Osteoblast (primary cell): Measurements from ENCODE around the gene VPS13A. TPM values are rescaled to one million over a fixed set of nuclear protein-coding genes. Genes with fewer than 3 reads are reported as not detected.
A peak's percentile ranks its signal among the peaks of the same experiment; 100 is the strongest.

ENCODE experiments used
- DNase-seq: peaks from one replicate; pipeline ENCODE4 v3.0.0; 2011; ENCODE audit warnings: low spot score, mixed read lengths; ENCODE audit not compliant: insufficient read length; ENCODE audit errors: missing footprints
- H2AFZ ChIP-seq: 2 replicates; pipeline ENCODE4 v1.6.0; 2011; ENCODE audit warnings: mild to moderate bottlenecking, low read length
- H3K27ac ChIP-seq: 2 replicates; pipeline ENCODE4 v1.5.1; 2011; ENCODE audit warnings: mild to moderate bottlenecking, low read depth, low read length, moderate library complexity
- H3K27me3 ChIP-seq: 2 replicates; pipeline ENCODE4 v1.6.0; 2012; ENCODE audit warnings: mild to moderate bottlenecking, control low read depth, inconsistent platforms, low read length, moderate library complexity; ENCODE audit not compliant: insufficient read depth
- H3K36me3 ChIP-seq: 2 replicates; pipeline ENCODE4 v1.5.1; 2011; ENCODE audit warnings: mild to moderate bottlenecking, low read length, control low read depth, moderate library complexity; ENCODE audit not compliant: insufficient read depth
- H3K4me1 ChIP-seq: 2 replicates; pipeline ENCODE4 v1.5.1; 2011; ENCODE audit warnings: mild to moderate bottlenecking, low read length, control low read depth, moderate library complexity; ENCODE audit not compliant: insufficient read depth
- H3K4me2 ChIP-seq: 2 replicates; pipeline ENCODE4 v1.6.0; 2011; ENCODE audit warnings: mild to moderate bottlenecking, low read length; ENCODE audit not compliant: insufficient read depth
- H3K4me3 ChIP-seq: fragments of 200-600 bp; sonication (generic); 3 replicates; pipeline ENCODE4 v1.5.1; 2012; ENCODE audit warnings: mild to moderate bottlenecking, low read length, inconsistent platforms; ENCODE audit not compliant: insufficient read depth
- H3K79me2 ChIP-seq: 2 replicates; pipeline ENCODE4 v1.6.0; 2012; ENCODE audit warnings: mild to moderate bottlenecking, low read length, control low read depth, inconsistent platforms; ENCODE audit not compliant: insufficient read depth
- H3K9me3 ChIP-seq: 2 replicates; pipeline ENCODE4 v1.5.1; 2011; ENCODE audit warnings: low read depth, low read length, control low read depth
- H4K20me1 ChIP-seq: 2 replicates; pipeline ENCODE4 v1.6.0; 2012; ENCODE audit warnings: mild to moderate bottlenecking, low read length, control low read depth; ENCODE audit not compliant: insufficient read depth
- total RNA-seq: library from RNA; depleted of rRNA; stranded (reverse); fragments of >200 nt; gene quantifications from 2 replicates; pipeline ENCODE4 v1.2.3, GENCODE V29; 2012
- TF ChIP-seq, protein P1 (sequence below): IDR thresholded peaks from 2 replicates; pipeline ENCODE4 v1.5.1; 2011; ENCODE audit warnings: mild to moderate bottlenecking, low read depth, low read length, moderate library complexity; ENCODE audit errors: extremely low read depth

Gene VPS13A
- total RNA-seq, 1 donor, result 60.4 TPM

DNA sequence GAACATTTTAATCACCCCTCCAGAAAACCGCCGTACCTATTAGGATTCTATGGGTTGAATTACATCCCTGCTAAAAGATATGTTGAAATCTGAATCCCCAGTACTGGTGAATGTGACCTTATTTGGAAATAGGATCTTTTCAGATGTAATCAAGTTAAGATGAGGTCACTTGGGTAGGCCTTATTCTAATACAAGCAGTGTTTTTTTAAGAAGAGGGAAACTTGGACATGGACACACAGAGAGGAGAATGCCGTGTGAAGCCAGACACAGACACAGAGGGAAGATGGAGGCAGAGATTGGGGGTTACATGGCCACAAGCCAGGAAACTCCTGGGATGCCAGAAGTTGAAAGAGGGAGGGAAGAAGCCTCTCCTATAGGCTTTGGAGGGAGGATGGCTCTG lies 287.3 kb downstream of the VPS13A start:
- Histone ChIP-seq H3K27me3 (no peaks in the 10 kb centered on the region), H3K4me2 (no peak overlapping the region), H3K9me3 (no peaks in the 10 kb centered on the region), H3K4me1 (peaks cover 34% of the 10 kb centered on the region), H4K20me1 (no peaks in the 10 kb centered on the region), H3K79me2 (no peaks in the 10 kb centered on the region), H2AFZ (no peak overlapping the region), H3K27ac (no peak overlapping the region), H3K36me3 (no peaks in the 10 kb centered on the region), H3K4me3 (no peak overlapping the region)
- TF ChIP-seq, protein P1, sequence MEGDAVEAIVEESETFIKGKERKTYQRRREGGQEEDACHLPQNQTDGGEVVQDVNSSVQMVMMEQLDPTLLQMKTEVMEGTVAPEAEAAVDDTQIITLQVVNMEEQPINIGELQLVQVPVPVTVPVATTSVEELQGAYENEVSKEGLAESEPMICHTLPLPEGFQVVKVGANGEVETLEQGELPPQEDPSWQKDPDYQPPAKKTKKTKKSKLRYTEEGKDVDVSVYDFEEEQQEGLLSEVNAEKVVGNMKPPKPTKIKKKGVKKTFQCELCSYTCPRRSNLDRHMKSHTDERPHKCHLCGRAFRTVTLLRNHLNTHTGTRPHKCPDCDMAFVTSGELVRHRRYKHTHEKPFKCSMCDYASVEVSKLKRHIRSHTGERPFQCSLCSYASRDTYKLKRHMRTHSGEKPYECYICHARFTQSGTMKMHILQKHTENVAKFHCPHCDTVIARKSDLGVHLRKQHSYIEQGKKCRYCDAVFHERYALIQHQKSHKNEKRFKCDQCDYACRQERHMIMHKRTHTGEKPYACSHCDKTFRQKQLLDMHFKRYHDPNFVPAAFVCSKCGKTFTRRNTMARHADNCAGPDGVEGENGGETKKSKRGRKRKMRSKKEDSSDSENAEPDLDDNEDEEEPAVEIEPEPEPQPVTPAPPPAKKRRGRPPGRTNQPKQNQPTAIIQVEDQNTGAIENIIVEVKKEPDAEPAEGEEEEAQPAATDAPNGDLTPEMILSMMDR, result no peak
- DNase-seq, result no peak

GRCh38 chr9:77469515-77470231 lies 292.3 kb downstream of the VPS13A start:
- no peaks in the 10 kb centered on the region for H3K9me3 ChIP-seq
- peaks cover 33% of the 10 kb centered on the region for H3K4me1 ChIP-seq
- no peaks in the 10 kb centered on the region for H3K36me3 ChIP-seq
- peak overlapping the region; percentile 33 for H3K4me2 ChIP-seq
- H3K27ac ChIP-seq, result peak overlapping the region; percentile 60
- no peak for DNase-seq
- H4K20me1 ChIP-seq, result no peaks in the 10 kb centered on the region
- TF ChIP-seq, protein P1, result no peak
- H3K27me3 ChIP-seq, result no peaks in the 10 kb centered on the region
- no peak overlapping the region for H2AFZ ChIP-seq
- no peaks in the 10 kb centered on the region for H3K79me2 ChIP-seq
- no peak overlapping the region for H3K4me3 ChIP-seq

Other genes with a start within 250 kb of the VPS13A start
- not detected in 2 replicates for gene FOXB2, start 157.9 kb upstream of the VPS13A start, total RNA-seq